Measurements from ENCODE around the gene YPEL3. TPM values are rescaled to one million over a fixed set of nuclear protein-coding genes. Genes with fewer than 3 reads are reported as not detected.

Gene YPEL3
- total RNA-seq, 2 donors from 2014 or later = 60.2 to 77.8 TPM

- no peak for ATAC-seq (replicated peaks in 1 of 2)
- peak overlapping the region in 1 of 2 donors; percentile 30 for H3K4me3 Mint-ChIP-seq
These were observed 41.6 kb downstream of the YPEL3 start for GRCh38 chr16:30054451-30054850.

GRCh38 chr16:30053376-30054015 is 42.5 kb downstream of the YPEL3 start:
- H3K27ac Mint-ChIP-seq = no peak overlapping the region
- H3K4me3 Mint-ChIP-seq = peak overlapping the region; percentile 90 to 91
- DNase-seq = no peak
- H3K27me3 Mint-ChIP-seq (ENCODE audit: low read depth) = no peaks in the 10 kb centered on the region
- H3K36me3 Mint-ChIP-seq (ENCODE audit: insufficient read depth in 2 of 2) = peaks cover 0 to 4% of the 10 kb centered on the region in 2 donors
- H3K9me3 Mint-ChIP-seq = no peaks in the 10 kb centered on the region
- peaks cover 38% of the 10 kb centered on the region for H3K4me1 Mint-ChIP-seq (ENCODE audit: low read depth)
- peak; percentile 27 to 39 for ATAC-seq (replicated peaks in 1 of 2)

More at GRCh38 chr16:30054451-30054850, 41.6 kb downstream of the YPEL3 start:
- Mint-ChIP-seq H3K27me3 (ENCODE audit: low read depth) (no peaks in the 10 kb centered on the region), H3K27ac (no peak overlapping the region), H3K4me1 (ENCODE audit: low read depth) (peaks cover 38% of the 10 kb centered on the region), H3K9me3 (no peaks in the 10 kb centered on the region), H3K36me3 (ENCODE audit: insufficient read depth in 2 of 2) (peaks cover 0 to 4% of the 10 kb centered on the region in 2 donors)
- no peak for DNase-seq

- Mint-ChIP-seq H3K27ac (peak overlapping the region; percentile 83), H3K36me3 (ENCODE audit: insufficient read depth in 2 of 2) (peaks cover 0 to 4% of the 10 kb centered on the region in 2 donors), H3K4me3 (peak overlapping the region; percentile 90 to 91), H3K27me3 (ENCODE audit: low read depth) (no peaks in the 10 kb centered on the region), H3K4me1 (ENCODE audit: low read depth) (peaks cover 38% of the 10 kb centered on the region), H3K9me3 (no peaks in the 10 kb centered on the region)
- DNase-seq (peak; percentile 95), ATAC-seq (replicated peaks in 1 of 2) (peak; percentile 86 to 91)
These were observed 43.2 kb downstream of the YPEL3 start for GRCh38 chr16:30052671-30053372.

GRCh38 chr16:30051518-30051917 is 44.5 kb downstream of the YPEL3 start:
- Mint-ChIP-seq H3K36me3 (ENCODE audit: insufficient read depth in 2 of 2) (peaks cover 0 to 4% of the 10 kb centered on the region in 2 donors), H3K9me3 (no peaks in the 10 kb centered on the region), H3K4me1 (ENCODE audit: low read depth) (peaks cover 38% of the 10 kb centered on the region), H3K4me3 (peak overlapping the region; percentile 88 to 90), H3K27ac (peak overlapping the region; percentile 45), H3K27me3 (ENCODE audit: low read depth) (no peaks in the 10 kb centered on the region)
- DNase-seq (no peak), ATAC-seq (replicated peaks in 1 of 2) (no peak)

- H3K27ac Mint-ChIP-seq = no peak overlapping the region
- DNase-seq (no peak), ATAC-seq (replicated peaks in 1 of 2) (no peak)
- H3K36me3 Mint-ChIP-seq (ENCODE audit: insufficient read depth in 2 of 2) = peaks cover 0 to 4% of the 10 kb centered on the region in 2 donors
- H3K4me3 Mint-ChIP-seq = no peak overlapping the region
- H3K4me1 Mint-ChIP-seq (ENCODE audit: low read depth) = peaks cover 35% of the 10 kb centered on the region
- peaks cover 6% of the 10 kb centered on the region for H3K27me3 Mint-ChIP-seq (ENCODE audit: low read depth)
- H3K9me3 Mint-ChIP-seq = no peaks in the 10 kb centered on the region
These were observed 46.1 kb downstream of the YPEL3 start for GRCh38 chr16:30049871-30050270.

GRCh38 chr16:30046588-30046987 is 49.4 kb downstream of the YPEL3 start:
- Mint-ChIP-seq H3K4me1 (ENCODE audit: low read depth) (peaks cover 16% of the 10 kb centered on the region), H3K36me3 (ENCODE audit: insufficient read depth in 2 of 2) (peaks cover 0 to 2% of the 10 kb centered on the region in 2 donors), H3K27me3 (ENCODE audit: low read depth) (peaks cover 6% of the 10 kb centered on the region), H3K27ac (no peak overlapping the region), H3K9me3 (no peaks in the 10 kb centered on the region), H3K4me3 (no peak overlapping the region)
- DNase-seq = no peak
- no peak for ATAC-seq (replicated peaks in 1 of 2)

GRCh38 chr16:30046178-30046577 is 49.8 kb downstream of the YPEL3 start:
- no peak for DNase-seq
- peak in 1 of 2 donors; percentile 30 for ATAC-seq (replicated peaks in 1 of 2)

More at GRCh38 chr16:30046178-30046577, 49.8 kb downstream of the YPEL3 start:
- Mint-ChIP-seq H3K27me3 (ENCODE audit: low read depth) (peaks cover 6% of the 10 kb centered on the region), H3K27ac (no peak overlapping the region), H3K9me3 (no peaks in the 10 kb centered on the region), H3K4me3 (no peak overlapping the region), H3K36me3 (ENCODE audit: insufficient read depth in 2 of 2) (no peaks in the 10 kb centered on the region), H3K4me1 (ENCODE audit: low read depth) (peaks cover 13% of the 10 kb centered on the region)

Other genes with a start within 250 kb of the YPEL3 start
- 10 to 100 TPM; 48.7 to 56.0 TPM for gene CDIPT, start 233.0 kb downstream of the YPEL3 start, total RNA-seq
- gene SEZ6L2, start 196.7 kb downstream of the YPEL3 start, total RNA-seq = under 1 TPM; 0.31 to 0.44 TPM
- under 1 TPM; 0.82 to 0.93 TPM for gene ASPHD1, start 195.7 kb downstream of the YPEL3 start, total RNA-seq
- 10 to 100 TPM; 45.3 to 46.8 TPM for gene KCTD13, start 170.0 kb downstream of the YPEL3 start, total RNA-seq
- 10 to 100 TPM; 84.5 to 84.7 TPM for gene TMEM219, start 134.1 kb downstream of the YPEL3 start, total RNA-seq
- 10 to 100 TPM; 31.1 to 35.0 TPM for gene TAOK2, start 122.3 kb downstream of the YPEL3 start, total RNA-seq
- 10 to 100 TPM; 38.8 to 45.8 TPM for gene HIRIP3, start 100.6 kb downstream of the YPEL3 start, total RNA-seq
- gene INO80E, start 100.0 kb downstream of the YPEL3 start, total RNA-seq = 100 to 1,000 TPM in 1 of 2 donors, 10 to 100 TPM in 1; 98.5 to 116 TPM
- under 1 TPM in 1 of 2 donors, not detected in 1; 0.43 TPM for gene DOC2A, start 85.2 kb downstream of the YPEL3 start, total RNA-seq
- not detected for gene C16orf92, start 73.0 kb downstream of the YPEL3 start, total RNA-seq
- 1 to 10 TPM; 4.5 to 6.9 TPM for gene TLCD3B, start 64.9 kb downstream of the YPEL3 start, total RNA-seq
- gene ALDOA, start 30.5 kb downstream of the YPEL3 start, total RNA-seq = 100 to 1,000 TPM; 857 to 918 TPM
- 100 to 1,000 TPM; 114 to 124 TPM for gene PPP4C, start 20.2 kb downstream of the YPEL3 start, total RNA-seq
- 1 to 10 TPM; 4.2 to 5.8 TPM for gene TBX6, start 4.3 kb downstream of the YPEL3 start, total RNA-seq
- gene GDPD3, start 17.3 kb upstream of the YPEL3 start, total RNA-seq = 10 to 100 TPM; 13.9 to 20.5 TPM
- gene MAPK3, start 27.0 kb upstream of the YPEL3 start, total RNA-seq = 100 to 1,000 TPM in 1 of 2 donors, 10 to 100 TPM in 1; 84.8 to 103 TPM
- 100 to 1,000 TPM; 843 to 987 TPM for gene CORO1A, start 87.4 kb upstream of the YPEL3 start, total RNA-seq
- gene BOLA2B, start 97.5 kb upstream of the YPEL3 start, total RNA-seq = 10 to 100 TPM; 73.7 to 87.3 TPM
- 100 to 1,000 TPM in 1 of 2 donors, 10 to 100 TPM in 1; 48.1 to 129 TPM for gene SLX1A, start 97.7 kb upstream of the YPEL3 start, total RNA-seq
- gene SULT1A3, start 103.0 kb upstream of the YPEL3 start, total RNA-seq = 10 to 100 TPM; 16.6 to 20.1 TPM
- gene NPIPB13, start 152.3 kb upstream of the YPEL3 start, total RNA-seq = 10 to 100 TPM; 18.5 to 20.4 TPM

All from activated T-cell treated with anti-CD3 and anti-CD28 coated beads, Interleukin-2, amount 50 U/mL, for 72 hours (primary cell).